ENCODE data around the gene STXBP1.

The STXBP1 gene

GRCh38 chr9:127585161-127585819 lies 26.8 kb upstream of the STXBP1 start:
- no peak for DNase-seq
- Mint-ChIP-seq H3K4me1 (peaks cover 13% of the 10 kb centered on the region), H3K9me3 (no peaks in the 10 kb centered on the region), H3K36me3 (ENCODE audit: low read depth) (no peaks in the 10 kb centered on the region), H3K27me3 (ENCODE audit: low read depth, poor library complexity) (peaks cover 15% of the 10 kb centered on the region), H3K4me3 (no peak overlapping the region), H3K27ac (no peak overlapping the region)
- TF ChIP-seq CTCF (IDR thresholded peaks at IDR 0.05), result no peak

- H3K4me1 Mint-ChIP-seq, result peaks cover 13% of the 10 kb centered on the region
- H3K4me3 Mint-ChIP-seq, result no peak overlapping the region
- H3K27ac Mint-ChIP-seq, result no peak overlapping the region
- no peaks in the 10 kb centered on the region for H3K36me3 Mint-ChIP-seq (ENCODE audit: low read depth)
- TF ChIP-seq CTCF (IDR thresholded peaks at IDR 0.05), result no peak
- H3K27me3 Mint-ChIP-seq (ENCODE audit: low read depth, poor library complexity), result peaks cover 12% of the 10 kb centered on the region
- DNase-seq, result no peak
- no peaks in the 10 kb centered on the region for H3K9me3 Mint-ChIP-seq
Observed at GRCh38 chr9:127586096-127586495, 26.0 kb upstream of the STXBP1 start.

GRCh38 chr9:127586537-127586936 lies 25.5 kb upstream of the STXBP1 start:
- H3K27ac Mint-ChIP-seq, result no peak overlapping the region
- TF ChIP-seq CTCF (IDR thresholded peaks at IDR 0.05), result peak; percentile 83
- peaks cover 13% of the 10 kb centered on the region for H3K4me1 Mint-ChIP-seq
- peaks cover 12% of the 10 kb centered on the region for H3K27me3 Mint-ChIP-seq (ENCODE audit: low read depth, poor library complexity)
- no peaks in the 10 kb centered on the region for H3K36me3 Mint-ChIP-seq (ENCODE audit: low read depth)
- H3K4me3 Mint-ChIP-seq, result no peak overlapping the region
- peak; percentile 77 for DNase-seq
- no peaks in the 10 kb centered on the region for H3K9me3 Mint-ChIP-seq

GRCh38 chr9:127587966-127588365 lies 24.1 kb upstream of the STXBP1 start:
- DNase-seq, result no peak
- no peak for TF ChIP-seq CTCF (IDR thresholded peaks at IDR 0.05)
- Mint-ChIP-seq H3K36me3 (ENCODE audit: low read depth) (no peaks in the 10 kb centered on the region), H3K4me3 (no peak overlapping the region), H3K9me3 (no peaks in the 10 kb centered on the region), H3K27me3 (ENCODE audit: low read depth, poor library complexity) (peaks cover 15% of the 10 kb centered on the region), H3K4me1 (peaks cover 13% of the 10 kb centered on the region), H3K27ac (no peak overlapping the region)

GRCh38 chr9:127588740-127589506 lies 23.2 kb upstream of the STXBP1 start:
- peaks cover 14% of the 10 kb centered on the region for H3K4me1 Mint-ChIP-seq
- TF ChIP-seq CTCF (IDR thresholded peaks at IDR 0.05), result no peak
- no peak overlapping the region for H3K4me3 Mint-ChIP-seq
- H3K36me3 Mint-ChIP-seq (ENCODE audit: low read depth), result no peaks in the 10 kb centered on the region
- DNase-seq, result no peak
- H3K9me3 Mint-ChIP-seq, result no peaks in the 10 kb centered on the region
- H3K27me3 Mint-ChIP-seq (ENCODE audit: low read depth, poor library complexity), result peaks cover 15% of the 10 kb centered on the region
- H3K27ac Mint-ChIP-seq, result no peak overlapping the region
